DND-41 (cell line): ENCODE measurements around the gene BOLA3.

Source experiments
- ATAC-seq: fragments of 200-7000 bp; cut with Tn5 transposase; 3 replicates; pipeline ENCODE4 v1.9.1; 2021; ENCODE audit warnings: low read depth; ENCODE audit not compliant: insufficient read depth
- DNase-seq: peaks from one replicate; pipeline ENCODE4 v3.0.0-alpha.2; 2020
- H2AFZ ChIP-seq: 2 replicates; pipeline ENCODE4 v1.6.0; 2012; ENCODE audit warnings: low read depth, low read length
- H3K27ac ChIP-seq: 2 replicates; pipeline ENCODE4 v1.5.1; 2012; ENCODE audit warnings: low read length, inconsistent platforms
- H3K27me3 ChIP-seq: fragments of 200-600 bp; sonication (generic); 2 replicates; pipeline ENCODE4 v1.6.0; 2012; ENCODE audit warnings: low read length, mild to moderate bottlenecking, inconsistent platforms; ENCODE audit not compliant: insufficient read depth, poor library complexity
- H3K36me3 ChIP-seq: 2 replicates; pipeline ENCODE4 v1.5.1; 2012; ENCODE audit warnings: low read length, inconsistent platforms; ENCODE audit not compliant: insufficient read depth
- H3K4me1 ChIP-seq: 2 replicates; pipeline ENCODE4 v1.5.1; 2012; ENCODE audit warnings: mild to moderate bottlenecking, low read length; ENCODE audit not compliant: insufficient read depth
- H3K4me2 ChIP-seq: 2 replicates; pipeline ENCODE4 v1.6.0; 2012; ENCODE audit warnings: mild to moderate bottlenecking, moderate library complexity, low read length, inconsistent platforms; ENCODE audit not compliant: insufficient read depth
- H3K4me3 ChIP-seq, 2 experiments: fragments of 200-600 bp in 1 of 2; shearing (Covaris generic) in 1 of 2; 2 replicates each; pipeline ENCODE4 v1.5.1; 2012 to 2016; ENCODE audit warnings: inconsistent platforms in 2 of 2, low read length in 2 of 2, mild to moderate bottlenecking in 2 of 2, low read depth in 1 of 2, moderate library complexity in 1 of 2
- H3K79me2 ChIP-seq: 2 replicates; pipeline ENCODE4 v1.6.0; 2012; ENCODE audit warnings: low read length, inconsistent platforms; ENCODE audit not compliant: insufficient read depth
- H3K9ac ChIP-seq: 2 replicates; pipeline ENCODE4 v1.6.0; 2012; ENCODE audit warnings: low read depth, mild to moderate bottlenecking, inconsistent platforms, low read length, moderate library complexity
- H3K9me3 ChIP-seq: 2 replicates; pipeline ENCODE4 v1.5.1; 2012; ENCODE audit warnings: low read length, moderate library complexity, mild to moderate bottlenecking, inconsistent platforms; ENCODE audit not compliant: insufficient read depth, severe bottlenecking
- H4K20me1 ChIP-seq: 2 replicates; pipeline ENCODE4 v1.6.0; 2012; ENCODE audit warnings: low read length; ENCODE audit not compliant: insufficient read depth
- CTCF ChIP-seq: IDR thresholded peaks from 2 replicates; pipeline ENCODE4 v1.5.1; 2012; ENCODE audit warnings: borderline replicate concordance, low read length, moderate library complexity, mild to moderate bottlenecking; ENCODE audit not compliant: poor library complexity, severe bottlenecking; ENCODE audit errors: extremely low read depth
- EZH2 ChIP-seq: IDR thresholded peaks from 3 replicates; pipeline ENCODE4 v1.6.1; 2012; ENCODE audit warnings: borderline replicate concordance, low read depth, mild to moderate bottlenecking, moderate library complexity, low read length, inconsistent platforms; ENCODE audit not compliant: severe bottlenecking

Gene BOLA3

GRCh38 chr2:74101574-74102300 is 46.0 kb downstream of the BOLA3 start:
- TF ChIP-seq CTCF (no peak), EZH2 (no peak)
- Histone ChIP-seq H3K4me1 (no peaks in the 10 kb centered on the region), H3K4me3 (no peak overlapping the region), H3K9ac (no peak overlapping the region), H3K27me3 (no peaks in the 10 kb centered on the region), H3K9me3 (no peaks in the 10 kb centered on the region), H2AFZ (no peak overlapping the region), H4K20me1 (0 out of 2 replicates have a peak, but pooled peaks cover 2% of the 10 kb centered on the region), H3K79me2 (no peaks in the 10 kb centered on the region), H3K27ac (no peak overlapping the region), H3K4me2 (no peak overlapping the region), H3K36me3 (peaks cover 61% of the 10 kb centered on the region)
- DNase-seq (no peak), ATAC-seq (0 out of 3 replicates have a peak, but pooled peaks have one; percentile 22)

- TF ChIP-seq EZH2 (no peak), CTCF (no peak)
- Histone ChIP-seq H3K9me3 (no peaks in the 10 kb centered on the region), H3K4me2 (no peak overlapping the region), H3K4me1 (no peaks in the 10 kb centered on the region), H2AFZ (no peak overlapping the region), H3K4me3 (no peak overlapping the region), H3K79me2 (no peaks in the 10 kb centered on the region), H3K27ac (no peak overlapping the region), H3K27me3 (no peaks in the 10 kb centered on the region), H3K36me3 (peaks cover 70% of the 10 kb centered on the region), H3K9ac (no peak overlapping the region), H4K20me1 (0 out of 2 replicates have a peak, but pooled peaks cover 2% of the 10 kb centered on the region)
- no peak for DNase-seq
- no peak; the same call in 2 of the 3 replicates for ATAC-seq
Observed at GRCh38 chr2:74100254-74101216, 47.2 kb downstream of the BOLA3 start.

GRCh38 chr2:74099835-74100234 is 47.9 kb downstream of the BOLA3 start:
- Histone ChIP-seq H4K20me1 (0 out of 2 replicates have a peak, but pooled peaks cover 2% of the 10 kb centered on the region), H3K9me3 (no peaks in the 10 kb centered on the region), H2AFZ (no peak overlapping the region), H3K36me3 (peaks cover 74% of the 10 kb centered on the region), H3K27ac (no peak overlapping the region), H3K79me2 (no peaks in the 10 kb centered on the region), H3K4me2 (no peak overlapping the region), H3K27me3 (no peaks in the 10 kb centered on the region), H3K4me3 (no peak overlapping the region), H3K4me1 (no peaks in the 10 kb centered on the region), H3K9ac (no peak overlapping the region)
- TF ChIP-seq CTCF (no peak), EZH2 (no peak)
- ATAC-seq (no peak), DNase-seq (no peak)
